Lower leg skin (tissue), 4 donors: ENCODE results near the gene ZBTB20. TPM values are rescaled to one million over a fixed set of nuclear protein-coding genes. Genes with fewer than 3 reads are reported as not detected.
A peak's percentile ranks its signal among the peaks of the same experiment; 100 is the strongest.

ENCODE experiments used
- DNase-seq, 2 donors: peaks; one replicate each; pipeline ENCODE4 v3.0.0-alpha.2; 2019; ENCODE audit warnings: low spot score in 2 of 2
- H3K4me3 ChIP-seq: fragments of 200-600 bp; sonication (generic); 2 replicates; pipeline ENCODE4 v1.5.1; 2017; ENCODE audit warnings: mild to moderate bottlenecking, low read depth; ENCODE audit not compliant: poor library complexity, severe bottlenecking
- POLR2A ChIP-seq, 2 donors: fragments of 450-650 bp; IDR thresholded peaks; one replicate each; pipeline ENCODE4 v1.6.1; 2016 to 2017; ENCODE audit warnings: antibody characterized with exemption in 2 of 2, mild to moderate bottlenecking in 1 of 2, moderate library complexity in 1 of 2
- WGBS, 2 donors: methylation state at CpG; one replicate each; pipeline ENCODE4 v1.1.5; 2018; 5-methylcytosine and 5-hydroxymethylcytosine counted together
- intact Hi-C: fragments of 100-400 bp; cut with DNase I; formaldehyde crosslinking; loops from one replicate; pipeline ENCODE4 v1.15.0; 2023; ENCODE audit warnings: low total_unique reads
- total RNA-seq, 4 donors: library from RNA; depleted of rRNA; stranded (reverse); fragments of >200 nt; gene quantifications; one replicate each; pipeline ENCODE4 v1.1.0, GENCODE V29; 2016
- TF ChIP-seq, protein P1 (sequence below), 3 donors: fragments of 450-650 bp; IDR thresholded peaks; one replicate each; pipeline ENCODE4 v1.5.1; 2016; ENCODE audit warnings: antibody characterized with exemption in 3 of 3, mild to moderate bottlenecking in 3 of 3, moderate library complexity in 2 of 3

The ZBTB20 gene
- total RNA-seq, 4 donors from 2014 or later, result 22.5 to 41.9 (median 33.1) TPM

DNA sequence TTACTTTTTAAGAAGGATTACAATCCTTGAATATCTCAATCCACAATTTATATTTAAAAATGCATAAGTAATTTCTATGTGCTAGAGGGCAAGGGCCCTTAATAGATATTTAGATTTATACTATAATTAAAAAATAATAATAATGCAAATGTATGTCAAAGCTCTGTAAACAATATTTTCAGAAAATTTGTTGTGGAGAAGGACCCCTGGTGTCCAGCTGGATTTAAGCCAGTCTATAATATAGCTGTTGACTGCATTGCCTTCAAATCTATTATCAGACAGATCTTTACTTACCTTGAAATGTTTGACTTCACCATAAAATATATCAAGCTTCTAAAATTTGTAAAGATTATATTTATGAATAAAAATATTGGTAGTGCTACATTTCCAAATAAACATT, 65.6 kb downstream of the ZBTB20 start:
- no peak for DNase-seq
- intact Hi-C loops, result no loop called here
- TF ChIP-seq POLR2A (IDR thresholded peaks at IDR 0.05), result no peak
- TF ChIP-seq, protein P1, sequence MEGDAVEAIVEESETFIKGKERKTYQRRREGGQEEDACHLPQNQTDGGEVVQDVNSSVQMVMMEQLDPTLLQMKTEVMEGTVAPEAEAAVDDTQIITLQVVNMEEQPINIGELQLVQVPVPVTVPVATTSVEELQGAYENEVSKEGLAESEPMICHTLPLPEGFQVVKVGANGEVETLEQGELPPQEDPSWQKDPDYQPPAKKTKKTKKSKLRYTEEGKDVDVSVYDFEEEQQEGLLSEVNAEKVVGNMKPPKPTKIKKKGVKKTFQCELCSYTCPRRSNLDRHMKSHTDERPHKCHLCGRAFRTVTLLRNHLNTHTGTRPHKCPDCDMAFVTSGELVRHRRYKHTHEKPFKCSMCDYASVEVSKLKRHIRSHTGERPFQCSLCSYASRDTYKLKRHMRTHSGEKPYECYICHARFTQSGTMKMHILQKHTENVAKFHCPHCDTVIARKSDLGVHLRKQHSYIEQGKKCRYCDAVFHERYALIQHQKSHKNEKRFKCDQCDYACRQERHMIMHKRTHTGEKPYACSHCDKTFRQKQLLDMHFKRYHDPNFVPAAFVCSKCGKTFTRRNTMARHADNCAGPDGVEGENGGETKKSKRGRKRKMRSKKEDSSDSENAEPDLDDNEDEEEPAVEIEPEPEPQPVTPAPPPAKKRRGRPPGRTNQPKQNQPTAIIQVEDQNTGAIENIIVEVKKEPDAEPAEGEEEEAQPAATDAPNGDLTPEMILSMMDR (IDR thresholded peaks at IDR 0.05), result no peak
- no peak overlapping the region for H3K4me3 ChIP-seq

DNA sequence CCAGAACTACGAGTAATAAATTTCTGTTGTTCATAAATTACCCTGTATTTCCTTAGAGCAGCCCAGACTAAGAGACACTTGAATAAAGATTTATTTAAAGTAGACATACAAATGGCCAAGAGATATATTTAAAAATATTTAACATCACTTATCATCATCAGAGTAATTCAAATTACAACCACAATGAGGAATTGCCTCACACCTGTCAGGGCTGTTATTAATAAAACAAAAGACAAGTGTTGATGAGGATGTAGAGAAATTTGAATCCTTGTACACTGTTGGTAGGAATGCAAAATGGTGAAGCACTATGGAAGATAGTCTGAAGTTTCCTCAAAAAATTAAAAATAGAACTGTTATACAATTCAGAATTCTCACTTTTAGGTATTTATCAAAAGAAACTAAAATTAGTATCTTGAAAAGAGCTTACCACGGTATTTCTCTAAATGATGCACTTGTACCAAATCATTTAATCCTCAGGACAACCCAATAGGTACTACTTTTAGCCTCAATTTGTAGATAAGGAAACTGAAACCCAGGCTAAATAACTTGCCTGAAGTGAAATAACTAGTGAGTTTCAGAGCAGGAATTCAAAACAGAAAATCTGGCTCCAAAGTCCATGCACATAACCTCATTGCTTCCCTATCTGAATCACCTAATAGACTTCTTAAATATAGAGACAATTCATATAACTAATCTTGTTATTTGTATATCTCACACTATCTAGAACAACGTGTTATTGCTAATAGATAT, 69.4 kb downstream of the ZBTB20 start:
- no peak overlapping the region for H3K4me3 ChIP-seq
- no peak for TF ChIP-seq POLR2A (IDR thresholded peaks at IDR 0.05)
- TF ChIP-seq, protein P1 (IDR thresholded peaks at IDR 0.05), result no peak
- intact Hi-C loops, result no loop called here
- no peak for DNase-seq
- 84% methylated on average over 3 of the region's 3 CpGs for WGBS, 2 donors

DNA sequence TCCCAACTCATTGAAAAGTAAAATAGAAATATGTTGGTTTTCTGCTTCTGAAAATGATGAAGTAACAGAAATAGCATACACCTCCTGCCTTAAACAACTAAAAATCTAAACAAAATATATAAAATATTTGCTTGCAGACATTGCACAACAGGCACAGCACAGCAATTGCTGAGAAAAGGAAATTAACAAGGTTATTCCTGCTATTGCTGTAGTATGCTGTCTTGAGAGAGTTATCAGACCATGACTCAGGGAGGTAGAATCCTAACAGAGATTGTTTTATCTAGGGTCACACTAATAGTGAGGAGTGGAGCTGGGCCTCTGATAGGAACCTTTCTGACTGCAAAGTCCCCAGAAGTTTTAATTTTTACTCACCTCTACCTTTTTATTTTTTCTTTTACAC, 72.6 kb downstream of the ZBTB20 start:
- TF ChIP-seq, protein P1 (IDR thresholded peaks at IDR 0.05), result no peak
- TF ChIP-seq POLR2A (IDR thresholded peaks at IDR 0.05), result no peak
- H3K4me3 ChIP-seq, result no peak overlapping the region
- no peak for DNase-seq
- intact Hi-C loops, result no loop called here

DNA sequence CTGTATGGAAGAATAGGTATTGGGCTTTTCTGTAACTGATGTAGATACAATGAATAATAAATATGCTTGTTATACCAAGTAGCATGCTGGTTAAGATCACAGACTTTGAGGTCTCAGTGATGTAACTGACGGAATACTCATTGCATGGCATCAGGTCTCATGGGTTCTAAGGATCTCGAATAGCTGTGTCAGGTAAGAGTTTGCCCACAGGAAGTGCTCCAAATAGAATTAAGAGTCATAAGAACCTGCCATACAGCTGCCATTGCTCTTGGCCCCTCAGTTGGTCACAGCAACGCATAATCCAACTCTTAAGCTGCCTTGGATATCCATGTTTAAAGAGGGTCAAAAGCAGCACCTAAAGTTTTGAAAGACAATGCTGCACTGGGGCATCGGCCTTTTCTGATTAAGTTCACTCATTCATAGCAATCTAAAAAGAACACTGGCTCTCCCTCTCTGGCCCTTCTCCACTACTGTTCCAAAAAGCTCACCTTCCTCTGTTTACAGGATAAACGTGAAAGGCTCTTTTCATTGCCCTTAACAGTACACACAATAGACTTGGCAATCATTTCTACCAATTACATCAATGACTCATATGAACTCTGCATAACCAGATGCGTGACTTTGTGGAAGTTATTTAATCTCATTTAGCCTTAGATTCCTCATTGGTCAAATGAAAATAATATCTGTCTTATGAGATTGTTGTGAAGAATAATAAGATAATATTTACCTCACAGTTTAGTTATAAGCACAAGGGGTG, 74.6 kb downstream of the ZBTB20 start:
- TF ChIP-seq POLR2A (IDR thresholded peaks at IDR 0.05), result no peak
- TF ChIP-seq, protein P1 (IDR thresholded peaks at IDR 0.05), result no peak
- DNase-seq, result no peak
- 61% methylated on average over 6 of the region's 6 CpGs for WGBS, 2 donors
- intact Hi-C loops, result no loop called here
- no peak overlapping the region for H3K4me3 ChIP-seq

DNA sequence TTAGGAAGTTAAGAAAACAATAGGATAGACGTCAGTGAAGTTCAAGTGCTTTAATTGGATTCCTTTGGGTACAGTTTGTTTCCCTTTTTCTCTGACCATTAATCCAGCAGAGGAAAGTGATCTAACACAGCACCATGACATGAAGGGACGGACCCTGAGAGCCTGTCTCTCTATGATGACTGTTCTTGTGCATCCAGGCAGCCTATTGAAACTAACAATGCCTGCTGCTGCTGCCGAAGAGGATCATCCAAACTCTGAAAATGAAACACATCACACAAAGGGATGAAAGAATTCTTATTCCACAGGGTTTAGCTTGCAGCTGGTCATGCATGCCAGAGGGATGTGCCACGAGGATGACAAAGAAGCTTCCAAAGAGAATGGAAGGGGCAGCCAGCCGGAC, 75.5 kb downstream of the ZBTB20 start:
- TF ChIP-seq POLR2A (IDR thresholded peaks at IDR 0.05), result no peak
- TF ChIP-seq, protein P1 (IDR thresholded peaks at IDR 0.05), result no peak
- DNase-seq, result peak in 1 of 2 donors; percentile 76
- 50 to 56% methylated on average over 5 of the region's 5 CpGs for WGBS, 2 donors
- intact Hi-C loops, result no loop called here
- no peak overlapping the region for H3K4me3 ChIP-seq
